GM19324 (cell line): ENCODE data around the gene CASP10.
"Not testable (repeated sequence)": the region's sequence is repeated elsewhere in the genome, so short reads cannot be mapped to it uniquely, and the experiment has no call there.

Experiments
- ATAC-seq: cut with Tn5 transposase; IDR thresholded peaks from one replicate; pipeline ENCODE4 v1.9.1; 2021; ENCODE audit warnings: mild to moderate bottlenecking, moderate library complexity; ENCODE audit not compliant: unreplicated experiment, low FRiP score

CASP10 gene, protein sequence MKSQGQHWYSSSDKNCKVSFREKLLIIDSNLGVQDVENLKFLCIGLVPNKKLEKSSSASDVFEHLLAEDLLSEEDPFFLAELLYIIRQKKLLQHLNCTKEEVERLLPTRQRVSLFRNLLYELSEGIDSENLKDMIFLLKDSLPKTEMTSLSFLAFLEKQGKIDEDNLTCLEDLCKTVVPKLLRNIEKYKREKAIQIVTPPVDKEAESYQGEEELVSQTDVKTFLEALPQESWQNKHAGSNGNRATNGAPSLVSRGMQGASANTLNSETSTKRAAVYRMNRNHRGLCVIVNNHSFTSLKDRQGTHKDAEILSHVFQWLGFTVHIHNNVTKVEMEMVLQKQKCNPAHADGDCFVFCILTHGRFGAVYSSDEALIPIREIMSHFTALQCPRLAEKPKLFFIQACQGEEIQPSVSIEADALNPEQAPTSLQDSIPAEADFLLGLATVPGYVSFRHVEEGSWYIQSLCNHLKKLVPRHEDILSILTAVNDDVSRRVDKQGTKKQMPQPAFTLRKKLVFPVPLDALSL

DNA sequence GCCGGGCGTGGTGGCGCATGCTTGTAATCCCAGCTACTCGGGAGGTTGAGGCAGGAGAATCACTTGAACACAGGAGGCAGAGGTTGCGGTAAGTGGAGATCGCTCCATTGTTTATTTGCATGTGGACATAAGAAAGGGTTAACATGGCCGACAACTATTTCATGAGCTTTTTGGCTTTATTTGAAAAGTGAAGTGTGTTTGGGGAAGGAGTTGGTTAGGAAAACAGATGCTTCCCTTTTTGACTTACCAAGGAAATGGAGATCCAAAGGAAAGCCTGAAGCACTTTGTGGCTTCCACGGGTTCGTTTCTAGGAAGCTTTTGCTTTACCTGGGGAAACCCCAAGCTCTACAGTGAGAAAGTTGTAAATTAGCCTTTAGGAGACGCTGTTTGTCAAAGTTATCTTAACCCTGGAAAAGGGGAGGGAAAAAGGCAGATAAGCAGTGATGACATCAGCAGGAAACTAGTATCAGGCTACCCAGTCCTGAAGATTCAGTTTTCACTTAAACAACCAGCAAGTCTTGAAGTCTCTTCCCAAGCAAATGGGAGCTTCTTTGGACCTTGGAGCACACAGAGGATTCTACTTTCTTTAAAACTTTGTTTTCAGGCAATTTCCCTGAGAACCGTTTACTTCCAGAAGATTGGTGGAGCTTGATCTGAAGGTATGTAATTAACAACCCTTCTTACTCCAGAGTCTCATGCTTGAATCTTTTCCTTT is at the start of gene CASP10:
TSS of gene CASP10 (plus strand) at position 492 of the 715 bp plus-strand sequence. CDS start 2,637 bp downstream, outside the sequence.
- peak; percentile 81 for ATAC-seq

DNA sequence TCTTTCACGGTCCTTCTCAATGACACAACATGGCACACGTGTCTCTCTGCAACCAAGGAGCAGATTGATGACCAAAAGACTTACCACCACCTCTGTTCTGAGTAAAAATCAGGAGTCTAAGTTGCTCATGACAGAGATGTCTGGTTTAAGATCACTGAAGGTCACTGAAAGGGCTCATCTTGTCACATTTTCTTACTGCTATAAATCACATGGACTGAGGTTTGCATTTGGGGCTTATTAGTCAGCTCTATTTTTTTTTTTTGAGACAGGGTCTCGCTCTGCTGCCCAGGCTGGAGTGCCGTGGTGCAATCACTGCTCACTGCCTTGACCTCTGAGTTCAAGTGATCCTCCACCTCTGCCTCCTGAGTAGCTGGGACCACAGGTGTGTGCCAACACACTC is 47.6 kb upstream of the CASP10 start:
- no peak for ATAC-seq

DNA sequence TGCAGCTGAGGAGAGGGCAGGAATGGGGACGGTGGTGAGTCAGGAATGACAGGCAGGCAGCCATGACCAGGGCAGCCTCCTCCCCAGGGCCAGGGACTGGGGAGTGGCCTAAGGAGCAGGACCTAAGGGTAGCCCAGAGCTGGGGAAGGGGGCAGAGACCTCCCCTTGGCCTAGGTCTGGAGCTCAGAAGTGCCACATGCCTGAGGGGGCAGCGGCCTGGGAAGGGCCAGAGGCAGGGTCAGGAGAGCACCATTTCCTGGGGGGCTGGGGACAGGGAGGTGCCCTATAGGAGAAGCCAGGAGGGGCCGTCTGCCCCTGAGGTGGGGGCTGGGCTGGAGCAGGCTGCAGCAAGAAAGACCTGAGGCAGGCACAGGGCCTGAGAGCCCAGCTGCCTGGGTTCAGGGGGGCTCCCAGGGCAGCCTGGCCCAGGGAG is 46.0 kb upstream of the CASP10 start:
- no peak for ATAC-seq

DNA sequence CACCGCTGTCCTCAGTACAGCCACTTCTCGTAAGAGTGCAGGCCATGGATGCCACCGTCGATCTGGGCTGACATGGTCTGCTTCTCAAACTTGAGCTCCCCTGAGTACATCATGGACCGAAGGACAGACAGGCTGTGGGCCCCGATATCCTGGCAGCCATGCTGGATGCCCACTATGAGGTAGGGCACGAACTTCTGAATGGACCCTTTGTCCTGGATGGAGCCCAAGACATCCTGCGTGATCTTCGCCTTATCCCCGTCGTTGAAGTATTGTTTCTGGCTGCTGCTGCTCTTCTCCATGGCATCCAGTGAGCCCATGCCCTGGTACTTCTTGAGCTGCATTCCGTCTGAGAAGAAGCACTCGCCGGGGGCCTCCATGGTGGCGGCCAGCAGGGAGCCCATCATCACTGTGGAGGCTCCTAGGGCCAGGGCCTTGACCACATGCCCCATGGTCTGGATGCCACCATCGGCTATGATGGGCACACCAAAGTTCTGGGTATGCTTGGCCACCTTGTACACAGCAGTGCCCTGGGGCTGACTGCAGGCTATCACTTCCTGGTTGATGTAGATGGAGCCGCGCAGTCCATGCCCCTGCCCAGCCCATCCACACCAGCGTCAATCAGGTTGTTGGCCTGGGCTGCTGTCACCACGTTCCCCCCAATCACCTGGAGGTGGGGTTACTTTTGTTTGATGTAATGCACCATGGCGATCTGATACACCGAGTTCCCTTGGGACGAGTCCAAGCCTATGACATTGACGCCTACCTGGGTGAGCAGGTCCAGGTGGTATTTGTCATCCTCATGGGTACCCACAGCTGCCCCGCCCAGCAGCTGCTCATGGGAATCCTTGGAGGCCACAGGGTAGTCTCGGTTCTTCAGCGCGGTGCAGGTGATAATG is 45.2 kb upstream of the CASP10 start:
- ATAC-seq: no peak

- ATAC-seq: no peak
These were observed 44.5 kb upstream of the CASP10 start for GRCh38 chr2:201138401-201138970.

DNA sequence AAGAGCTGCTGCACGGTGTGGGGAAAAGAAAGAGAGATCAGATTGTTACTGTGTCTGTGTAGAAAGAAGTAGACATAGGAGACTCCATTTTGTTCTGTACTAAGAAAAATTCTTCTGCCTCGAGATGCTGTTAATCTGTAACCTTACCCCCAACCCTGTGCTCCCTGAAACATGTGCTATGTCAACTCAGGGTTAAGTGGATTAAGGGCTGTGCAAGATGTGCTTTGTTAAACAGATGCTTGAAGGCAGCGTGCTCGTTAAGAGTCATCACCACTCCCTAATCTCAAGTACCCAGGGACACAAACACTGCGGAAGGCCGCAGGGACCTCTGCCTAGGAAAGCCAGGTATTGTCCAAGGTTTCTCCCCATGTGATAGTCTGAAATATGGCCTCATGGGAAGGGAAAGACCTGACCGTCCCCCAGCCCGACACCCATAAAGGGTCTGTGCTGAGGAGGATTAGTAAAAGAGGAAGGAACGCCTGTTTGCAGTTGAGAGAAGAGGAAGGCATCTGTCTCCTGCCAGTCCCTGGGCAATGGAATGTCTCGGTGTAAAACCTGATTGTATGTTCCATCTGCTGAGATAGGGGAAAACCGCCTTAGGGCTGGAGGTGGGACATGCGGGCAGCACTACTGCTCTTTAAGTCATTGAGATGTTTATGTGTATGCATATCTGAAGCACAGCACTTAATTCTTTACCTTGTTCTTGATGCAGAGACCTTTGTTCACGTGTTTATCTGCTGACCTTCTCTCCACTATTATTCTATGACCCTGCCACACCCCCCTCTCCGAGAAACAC is 43.8 kb upstream of the CASP10 start:
- ATAC-seq: not testable (repeated sequence)

GRCh38 chr2:201139836-201140604 is 42.9 kb upstream of the CASP10 start:
- no peak for ATAC-seq

DNA sequence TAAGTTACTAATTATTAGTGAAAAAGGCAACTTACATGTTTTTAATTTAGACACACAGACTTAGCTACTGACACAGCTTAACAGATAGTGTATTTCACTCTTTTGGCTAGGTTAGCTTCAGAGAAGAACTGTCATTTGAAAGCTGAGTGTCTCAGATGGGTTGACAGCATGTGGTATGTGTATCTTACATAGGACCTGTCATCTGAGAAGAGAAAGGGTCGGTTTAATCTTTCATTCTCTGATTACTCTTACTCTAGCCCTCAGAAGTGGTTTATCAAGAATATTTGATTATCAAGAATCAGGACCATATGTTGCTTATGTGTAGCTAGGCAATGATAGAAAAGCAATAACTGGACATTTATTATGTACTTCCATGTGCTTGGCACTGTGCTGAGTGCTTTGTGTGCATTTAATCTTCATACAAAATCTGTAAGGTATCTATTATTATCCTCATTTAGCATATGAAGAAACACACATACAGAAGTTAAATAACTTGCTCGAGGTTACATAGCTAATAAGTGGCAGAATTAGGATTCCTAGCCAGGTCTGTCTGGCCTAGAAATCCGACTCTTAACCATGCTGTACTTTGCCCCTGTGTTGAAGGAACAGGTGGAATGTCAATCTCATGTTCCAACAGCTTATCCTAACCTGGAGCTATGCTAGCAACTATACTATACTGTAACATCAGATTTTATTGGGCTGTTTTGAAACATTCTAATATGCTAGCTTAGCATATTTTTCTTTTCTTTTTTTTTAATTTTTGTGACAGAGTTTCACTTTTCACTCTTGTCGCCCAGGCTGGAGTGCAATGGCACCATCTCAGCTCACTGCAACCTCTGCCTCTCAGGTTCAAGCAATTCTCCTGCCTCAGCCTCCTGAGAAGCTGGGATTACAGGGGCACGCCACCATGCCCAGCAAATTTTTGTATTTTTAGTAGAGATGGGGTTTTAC is 38.6 kb upstream of the CASP10 start:
- ATAC-seq: no peak

DNA sequence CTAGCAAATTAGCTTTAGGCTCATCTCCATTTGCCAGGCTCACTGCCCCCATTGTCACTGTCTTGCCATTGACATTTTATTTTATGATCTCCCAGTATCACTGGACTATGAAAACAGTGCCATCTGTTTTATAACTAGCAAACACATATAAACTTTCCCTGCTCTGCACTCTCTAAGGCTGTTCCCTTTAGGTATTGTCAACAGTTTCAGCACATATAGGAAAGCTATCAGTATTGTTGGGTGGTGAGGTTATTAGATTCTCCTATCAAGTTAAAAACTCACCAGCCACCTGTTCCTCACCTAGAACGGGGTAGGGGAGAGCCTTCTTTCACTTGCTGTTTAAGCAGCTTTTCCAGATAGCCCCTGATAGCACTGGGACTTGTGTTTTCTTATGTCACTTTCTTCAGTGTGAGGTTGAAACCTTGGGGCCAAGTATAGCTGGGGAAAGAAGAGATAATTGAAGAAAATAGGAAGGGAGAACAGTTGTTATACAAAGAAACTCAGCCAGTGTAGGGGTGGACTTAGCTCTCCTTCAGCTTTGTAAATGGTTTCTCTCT is 34.4 kb upstream of the CASP10 start:
- ATAC-seq: no peak

GRCh38 chr2:201149064-201149820 is 33.7 kb upstream of the CASP10 start:
- no peak for ATAC-seq

- ATAC-seq: not testable (repeated sequence)
These were observed 33.1 kb upstream of the CASP10 start for GRCh38 chr2:201149821-201150165.

- no peak for ATAC-seq
These were observed 32.4 kb upstream of the CASP10 start for GRCh38 chr2:201150454-201151020.

DNA sequence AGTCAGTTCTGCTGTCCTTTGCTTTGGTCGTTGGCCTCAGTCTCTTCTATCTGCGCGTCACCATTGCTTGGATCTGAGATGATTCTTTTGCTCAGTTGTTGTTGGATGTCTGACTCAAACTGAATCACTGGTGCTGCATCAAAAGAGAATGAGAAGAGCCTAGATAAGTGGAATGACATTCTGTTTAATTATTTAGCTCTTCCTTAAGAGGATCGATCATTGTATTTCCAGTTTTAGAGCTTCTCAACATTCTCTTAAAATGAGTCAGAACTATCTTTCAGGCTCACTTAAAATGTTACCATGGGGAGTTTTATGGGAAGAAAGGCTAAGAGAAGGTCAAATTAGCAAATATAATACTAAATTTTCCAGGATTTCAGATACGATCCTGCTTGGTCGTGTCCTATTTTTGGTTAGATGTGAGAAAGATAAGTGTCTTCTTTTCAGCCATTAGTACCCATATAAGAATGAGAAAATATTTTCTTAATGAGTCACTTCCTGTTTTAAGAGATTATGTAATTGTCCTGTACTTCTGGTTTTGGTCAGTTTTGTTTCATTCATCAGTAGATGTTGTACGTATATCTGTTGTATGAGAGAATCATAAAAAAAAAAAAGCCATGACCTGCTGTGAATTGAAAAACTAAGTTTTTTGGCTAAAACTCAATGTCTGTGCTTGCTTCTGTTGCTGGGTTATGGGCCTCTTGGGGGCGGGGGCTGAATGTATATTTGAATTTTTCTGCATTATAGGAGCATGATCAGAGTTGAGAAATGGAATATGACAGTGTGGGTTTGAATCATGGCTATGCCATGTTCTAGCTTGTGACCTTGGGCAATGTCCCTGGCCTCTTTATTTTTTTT is 31.6 kb upstream of the CASP10 start:
- no peak for ATAC-seq

- no peak for ATAC-seq
These were observed 30.4 kb upstream of the CASP10 start for GRCh38 chr2:201152517-201152916.
